HTR-8/SVneo (cell line): ENCODE results near the gene UFC1.

Experiments
- DNase-seq: peaks from one replicate; pipeline ENCODE4 v3.0.0; 2011; ENCODE audit warnings: low spot score, mixed read lengths; ENCODE audit not compliant: insufficient read length
- FAIRE-seq: peaks from 2 replicates; lab custom pipeline; 2011; peaks lifted over from hg19 to GRCh38; lab: Jason Lieb, UNC

Gene UFC1

GRCh38 chr1:161187311-161187710, 33.5 kb downstream of the UFC1 start:
- no peak for DNase-seq
- FAIRE-seq: no peak

- FAIRE-seq (no peak), DNase-seq (no peak)
These were observed 34.6 kb downstream of the UFC1 start for GRCh38 chr1:161188381-161188780.

DNA sequence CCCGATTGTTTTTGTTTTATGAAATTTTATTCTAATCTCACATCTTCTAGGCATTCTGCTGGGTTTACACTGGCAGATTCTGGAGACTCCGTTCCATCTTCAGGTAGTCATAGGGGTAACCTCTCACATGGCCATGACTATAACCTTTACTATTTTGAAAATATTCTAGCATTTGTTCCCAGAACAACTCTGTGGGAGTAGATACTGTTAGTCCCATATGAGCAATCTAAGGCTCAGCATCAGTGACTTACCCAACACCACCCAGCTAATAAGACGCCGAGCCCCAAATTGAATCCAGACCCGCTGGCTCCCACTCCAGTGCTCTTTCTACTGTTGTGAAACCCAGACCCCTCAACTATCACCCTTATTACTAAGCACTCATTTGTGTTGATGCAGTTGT, 35.3 kb downstream of the UFC1 start:
- no peak for DNase-seq
- FAIRE-seq: no peak

- no peak for DNase-seq
- FAIRE-seq: no peak
These were observed 37.3 kb downstream of the UFC1 start for GRCh38 chr1:161190962-161191521.

DNA sequence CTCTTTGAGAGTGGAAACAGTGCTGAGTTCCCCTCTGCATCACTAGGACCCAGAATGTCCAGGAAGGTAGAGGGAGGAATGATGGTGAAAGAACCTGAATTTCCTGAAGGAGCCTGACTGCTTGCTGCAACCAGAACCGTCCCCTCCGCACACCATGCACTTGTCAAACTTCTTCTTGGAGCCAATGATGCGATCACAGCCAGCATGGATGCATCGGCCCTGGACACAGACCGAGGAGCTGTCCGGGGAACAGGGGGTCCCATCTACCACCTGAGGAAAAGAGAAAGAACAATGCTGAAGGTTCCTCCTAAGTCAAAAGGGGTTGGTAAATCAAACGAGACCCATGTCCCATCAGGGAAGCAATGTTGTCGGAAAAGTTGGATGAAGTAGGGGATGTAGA, 38.2 kb downstream of the UFC1 start:
- FAIRE-seq (no peak), DNase-seq (no peak)

- DNase-seq (peak; percentile 71), FAIRE-seq (no peak)
These were observed 39.0 kb downstream of the UFC1 start for GRCh38 chr1:161192476-161193465.

- FAIRE-seq (no peak), DNase-seq (no peak)
These were observed 39.9 kb downstream of the UFC1 start for GRCh38 chr1:161193561-161194235.

- DNase-seq (no peak), FAIRE-seq (no peak)
These were observed 41.4 kb downstream of the UFC1 start for GRCh38 chr1:161195171-161195570.

DNA sequence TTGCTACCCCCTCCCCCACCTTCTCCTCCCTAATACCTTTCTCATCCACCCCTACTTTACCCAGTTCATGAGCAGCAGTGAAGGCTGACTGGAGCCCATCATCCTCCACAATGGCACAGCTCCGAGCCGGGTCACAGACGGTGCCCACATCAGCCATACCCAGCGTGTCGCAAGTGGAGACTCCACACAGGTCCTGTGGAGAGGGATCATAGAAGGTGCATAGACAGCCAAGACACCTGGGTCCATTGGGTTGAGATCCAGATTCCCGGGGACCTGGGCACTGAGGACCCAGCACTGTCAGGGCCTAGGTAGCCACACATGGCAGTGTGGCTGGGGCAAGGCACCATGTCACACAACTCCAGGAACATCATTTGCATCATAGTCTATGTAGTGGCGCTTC, 42.3 kb downstream of the UFC1 start:
- DNase-seq (no peak), FAIRE-seq (no peak)

DNA sequence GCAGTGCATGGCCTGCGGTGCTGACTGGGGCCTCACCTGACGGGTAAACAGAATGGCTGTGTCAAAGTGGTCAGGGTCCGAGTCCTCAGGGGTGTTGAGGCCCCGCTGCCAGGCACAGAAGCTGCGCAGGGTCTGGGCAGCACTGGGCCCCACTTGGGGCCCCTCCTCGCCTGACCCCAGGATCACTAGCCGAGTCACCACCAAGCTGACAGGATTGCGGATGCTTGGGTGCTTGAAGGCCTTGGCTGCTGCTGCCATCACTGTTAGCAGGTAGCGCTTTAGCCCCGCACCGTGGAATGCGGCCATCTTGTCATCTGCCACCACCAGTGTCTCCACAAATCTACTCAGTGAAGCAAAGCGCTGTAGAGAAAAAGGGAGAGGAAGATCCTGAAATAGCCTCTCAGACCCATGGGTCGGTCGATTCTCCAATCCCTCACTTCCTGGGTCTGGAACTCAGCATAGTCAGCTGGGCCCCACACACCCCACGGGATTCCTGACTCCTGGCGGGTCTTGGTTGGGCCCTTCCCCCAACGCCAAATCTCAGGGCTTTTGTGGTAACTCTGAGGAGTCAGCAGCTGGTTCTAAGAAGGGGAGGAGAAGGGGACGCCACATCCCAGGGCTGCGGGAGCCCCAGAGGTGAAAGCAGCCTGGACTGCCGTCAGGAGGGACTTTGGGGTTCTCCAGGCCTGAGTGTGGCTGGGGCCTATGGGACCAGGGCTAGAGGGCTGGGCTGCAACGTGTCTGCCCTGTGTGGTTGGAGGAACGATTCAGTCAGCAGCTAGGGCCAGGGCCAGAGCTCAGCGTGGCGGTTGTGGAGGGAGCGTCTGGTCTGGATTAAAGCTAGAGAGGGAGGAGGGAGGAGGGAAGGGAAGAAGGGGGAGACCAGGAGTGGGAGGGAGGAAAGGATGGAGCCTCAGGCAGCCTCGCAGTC, 43.0 kb downstream of the UFC1 start:
- FAIRE-seq (no peak), DNase-seq (no peak)

DNA sequence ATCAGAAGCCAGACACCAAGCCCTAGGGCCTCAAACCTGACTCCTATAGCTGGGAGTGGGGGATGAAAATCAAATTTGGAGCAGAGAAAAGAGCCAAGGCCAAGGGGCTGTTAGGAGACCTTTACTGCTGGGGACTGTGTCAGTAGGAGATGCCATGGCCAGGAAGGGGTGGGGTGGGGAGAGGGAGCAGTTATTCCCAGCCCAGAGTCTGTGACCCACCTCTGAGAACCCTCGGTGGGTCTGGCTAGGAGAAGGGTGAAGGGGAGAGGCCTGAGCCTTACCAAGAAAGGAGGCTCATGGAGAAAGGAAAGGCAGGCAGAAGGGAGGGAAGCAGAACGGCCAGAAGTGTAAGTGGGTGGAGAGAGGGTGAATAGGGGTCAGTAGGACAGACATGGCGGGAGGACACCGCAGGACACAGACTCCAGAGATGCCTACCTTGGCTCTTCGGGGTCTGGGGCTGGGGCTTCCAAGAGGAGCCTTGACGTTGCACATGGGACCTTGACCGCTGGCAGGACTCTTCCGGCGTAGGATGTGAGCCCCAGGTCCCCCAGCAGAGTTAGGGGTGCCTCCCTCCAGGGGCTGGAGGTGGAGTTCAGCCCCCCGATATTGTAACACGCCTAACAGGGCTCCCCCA, 43.9 kb downstream of the UFC1 start:
- DNase-seq (no peak), FAIRE-seq (no peak)

- peak; percentile 33 for DNase-seq
These were observed 44.6 kb downstream of the UFC1 start for GRCh38 chr1:161198194-161198896.

GRCh38 chr1:161198897-161199431, 45.2 kb downstream of the UFC1 start, which contains the start of gene ADAMTS4:
Gene ADAMTS4 (minus strand): TSS chr1:161199054. CDS start chr1:161198627, 427 bp downstream.
- no peak for FAIRE-seq
- no peak for DNase-seq

More at GRCh38 chr1:161198194-161198896, 44.6 kb downstream of the UFC1 start:
- no peak for FAIRE-seq

DNA sequence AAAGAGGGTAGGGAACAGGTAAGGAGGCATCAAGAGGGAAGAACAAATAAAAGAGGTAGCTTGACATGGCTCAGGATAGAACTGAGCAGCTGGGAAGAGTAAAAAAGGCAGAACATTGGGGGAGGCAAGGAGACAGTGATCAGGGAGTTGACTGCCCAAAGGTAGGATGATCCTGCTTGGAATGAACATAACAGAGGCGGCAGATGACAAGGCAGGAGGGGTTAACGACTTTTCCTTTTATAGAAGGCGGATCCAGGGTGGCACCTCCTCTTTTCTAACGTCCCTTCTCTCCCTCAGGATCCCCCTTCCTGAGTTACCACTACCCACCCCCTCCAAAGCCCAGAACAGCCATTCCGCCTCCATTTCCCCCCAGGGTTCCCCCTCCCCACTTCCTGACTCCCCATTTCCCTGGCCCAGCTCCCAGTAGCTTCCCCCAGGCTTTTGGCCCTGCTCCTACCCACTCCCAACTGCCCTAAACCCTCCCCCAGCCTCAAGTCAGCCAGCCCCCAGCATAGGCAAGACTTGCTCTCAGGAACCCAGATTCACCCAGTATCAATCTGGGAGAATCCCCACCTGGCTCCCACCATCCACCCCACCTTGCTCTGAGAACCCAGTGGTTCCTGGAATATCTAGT, 45.8 kb downstream of the UFC1 start:
- FAIRE-seq (no peak), DNase-seq (no peak)

- no peak for DNase-seq
- FAIRE-seq: no peak
These were observed 46.7 kb downstream of the UFC1 start for GRCh38 chr1:161200421-161200991.

- FAIRE-seq: no peak
- no peak for DNase-seq
These were observed 47.4 kb downstream of the UFC1 start for GRCh38 chr1:161200992-161201835.
